Mesodermal cell (in vitro differentiated cells): ENCODE measurements around the gene RAB25.
A peak's percentile ranks its signal among the peaks of the same experiment; 100 is the strongest.
"Not testable (repeated sequence)": the region's sequence is repeated elsewhere in the genome, so short reads cannot be mapped to it uniquely, and the experiment has no call there.

Experiments used
- H3K27ac ChIP-seq: 2 replicates; pipeline ENCODE4 v1.7.0; 2013; ENCODE audit warnings: mild to moderate bottlenecking, low read depth, low read length, moderate library complexity; ENCODE audit not compliant: severe bottlenecking
- H3K36me3 ChIP-seq: 2 replicates; pipeline ENCODE4 v1.7.1; 2013; ENCODE audit warnings: mild to moderate bottlenecking, low read length, moderate library complexity; ENCODE audit not compliant: control insufficient read depth, insufficient read depth
- H3K4me1 ChIP-seq: one replicate; pipeline ENCODE4 v1.7.1; 2013; ENCODE audit warnings: mild to moderate bottlenecking, low read length; ENCODE audit not compliant: insufficient read depth, control insufficient read depth, poor library complexity, severe bottlenecking
- H3K4me3 ChIP-seq: 2 replicates; pipeline ENCODE4 v1.7.0; 2013; ENCODE audit warnings: low read length, control low read depth, mild to moderate bottlenecking; ENCODE audit not compliant: insufficient read depth, poor library complexity, severe bottlenecking; ENCODE audit errors: extremely low read depth
- H3K9me3 ChIP-seq: 2 replicates; pipeline ENCODE4 v1.7.1; 2013; ENCODE audit warnings: mild to moderate bottlenecking, low read length, moderate library complexity; ENCODE audit not compliant: control insufficient read depth
- WGBS, 2 experiments: methylation state at CpG; one replicate each; pipeline ENCODE4 v1.1.5; 2013; ENCODE audit warnings: missing lambda C conversion rate in 2 of 2; ENCODE audit not compliant: insufficient coverage in 2 of 2; 5-methylcytosine and 5-hydroxymethylcytosine counted together

Gene RAB25

DNA sequence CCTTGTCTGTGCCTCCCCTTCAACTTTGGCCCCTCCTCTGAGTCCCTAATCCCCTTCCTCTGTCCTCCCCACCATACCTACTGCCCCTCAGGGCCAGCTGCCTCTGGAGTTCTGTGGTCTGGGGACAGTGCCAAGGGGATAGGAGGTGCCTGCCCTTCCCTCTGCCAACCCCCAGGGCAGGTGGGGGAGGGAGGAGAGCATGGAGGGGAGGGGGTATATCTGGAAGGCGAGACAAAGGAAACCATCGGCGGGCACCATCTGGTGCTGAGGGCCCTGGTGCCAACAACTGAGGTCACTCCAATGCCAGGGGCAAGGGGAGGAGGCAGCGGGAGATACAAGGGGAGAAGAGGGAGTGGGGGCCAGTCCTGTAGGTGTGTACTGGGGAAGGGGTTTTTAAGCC, 9.6 kb downstream of the RAB25 start:
- peaks cover 18% of the 10 kb centered on the region for H3K4me1 ChIP-seq
- H3K9me3 ChIP-seq: no peaks in the 10 kb centered on the region
- H3K27ac ChIP-seq: peak overlapping the region; percentile 1
- WGBS, 2 experiments: 89 to 100% methylated on average over 1 to 4 of the region's 4 CpGs
- H3K36me3 ChIP-seq: peaks cover 27% of the 10 kb centered on the region
- no peak overlapping the region for H3K4me3 ChIP-seq

DNA sequence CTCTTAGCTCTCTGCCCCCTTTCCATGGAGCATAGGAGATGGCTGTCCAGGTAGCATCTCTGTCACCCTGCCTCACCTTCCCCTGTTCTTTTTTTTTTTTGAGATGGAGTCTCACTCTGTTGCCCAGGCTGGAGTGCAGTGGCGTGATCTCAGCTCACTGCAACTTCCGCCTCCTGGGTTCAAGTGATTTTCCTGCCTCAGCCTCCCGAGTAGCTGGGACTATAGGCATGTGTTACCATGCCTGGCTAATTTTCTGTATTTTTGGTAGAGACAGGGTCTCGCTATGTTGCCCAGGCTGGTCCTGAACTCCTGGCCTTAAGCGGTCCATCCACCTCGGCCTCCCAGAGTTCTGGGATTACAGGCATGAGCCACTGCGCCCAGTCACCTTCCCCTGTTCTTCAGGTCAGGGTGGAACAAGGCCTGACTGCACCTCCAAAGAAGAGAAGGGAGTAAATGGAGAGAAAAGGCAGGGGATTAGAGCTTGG, 10.4 kb downstream of the RAB25 start:
- not testable (repeated sequence) for H3K9me3 ChIP-seq, H3K27ac ChIP-seq, H3K4me3 ChIP-seq
- WGBS, 2 experiments: 95 to 100% methylated on average over 4 to 7 of the region's 7 CpGs
- Histone ChIP-seq H3K4me1 (peaks cover 26% of the 10 kb centered on the region), H3K36me3 (peaks cover 35% of the 10 kb centered on the region)

- Histone ChIP-seq H3K27ac (no peak overlapping the region), H3K4me1 (peaks cover 35% of the 10 kb centered on the region), H3K4me3 (no peak overlapping the region), H3K9me3 (no peaks in the 10 kb centered on the region), H3K36me3 (peaks cover 44% of the 10 kb centered on the region)
- 82 to 94% methylated on average over 2 to 3 of the region's 6 CpGs for WGBS, 2 experiments
These were observed 11.3 kb downstream of the RAB25 start for GRCh38 chr1:156072251-156072650.

DNA sequence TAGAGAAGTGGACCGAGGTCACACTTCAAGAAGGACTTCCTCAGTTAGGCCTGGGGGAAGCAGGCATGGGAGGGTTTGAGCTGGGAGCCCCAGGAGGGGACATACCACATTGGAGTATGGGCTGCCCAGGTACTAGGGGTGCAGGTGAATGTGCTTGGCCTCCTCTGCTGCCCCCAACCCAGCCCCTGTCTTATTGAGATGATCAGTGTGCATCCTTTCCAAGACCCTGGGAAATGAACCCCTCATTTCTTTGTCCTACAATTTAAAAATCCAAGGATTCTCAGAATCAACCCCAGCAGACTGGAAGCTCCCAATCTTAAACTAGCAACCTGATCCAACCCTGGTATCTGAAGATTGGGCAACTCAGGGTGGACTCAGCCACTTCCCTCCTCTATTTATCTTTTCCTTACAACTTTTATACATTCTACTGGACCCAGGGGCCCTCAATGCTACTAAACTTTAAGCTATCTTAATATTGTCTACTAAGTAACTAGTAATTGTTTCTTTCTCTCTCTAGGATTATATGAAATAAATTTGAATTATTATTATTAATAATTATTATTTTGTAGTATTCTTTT, 12.2 kb downstream of the RAB25 start:
- Histone ChIP-seq H3K27ac (peak overlapping the region; percentile 36), H3K9me3 (no peaks in the 10 kb centered on the region), H3K4me3 (no peak overlapping the region), H3K36me3 (peaks cover 53% of the 10 kb centered on the region), H3K4me1 (peaks cover 39% of the 10 kb centered on the region)
- 0% methylated on average over 1 of the region's 1 CpG for WGBS, 2 experiments

GRCh38 chr1:156073740-156074139, 12.8 kb downstream of the RAB25 start:
- H3K4me1 ChIP-seq: peaks cover 44% of the 10 kb centered on the region

GRCh38 chr1:156074661-156075060, 13.7 kb downstream of the RAB25 start:
- no peaks in the 10 kb centered on the region for H3K9me3 ChIP-seq
- H3K4me3 ChIP-seq: no peak overlapping the region
- H3K4me1 ChIP-seq: peaks cover 46% of the 10 kb centered on the region
- H3K36me3 ChIP-seq: peaks cover 64% of the 10 kb centered on the region
- peak overlapping the region; percentile 10 for H3K27ac ChIP-seq
- 70 to 100% methylated on average over 2 of the region's 8 CpGs for WGBS, 2 experiments

More at GRCh38 chr1:156073740-156074139, 12.8 kb downstream of the RAB25 start:
- Histone ChIP-seq H3K36me3 (peaks cover 57% of the 10 kb centered on the region), H3K9me3 (no peaks in the 10 kb centered on the region), H3K27ac (no peak overlapping the region), H3K4me3 (no peak overlapping the region)
- 0% methylated on average over 1 of the region's 5 CpGs; no CpG with 5 or more reads in 1 of the 2 experiments for WGBS, 2 experiments

DNA sequence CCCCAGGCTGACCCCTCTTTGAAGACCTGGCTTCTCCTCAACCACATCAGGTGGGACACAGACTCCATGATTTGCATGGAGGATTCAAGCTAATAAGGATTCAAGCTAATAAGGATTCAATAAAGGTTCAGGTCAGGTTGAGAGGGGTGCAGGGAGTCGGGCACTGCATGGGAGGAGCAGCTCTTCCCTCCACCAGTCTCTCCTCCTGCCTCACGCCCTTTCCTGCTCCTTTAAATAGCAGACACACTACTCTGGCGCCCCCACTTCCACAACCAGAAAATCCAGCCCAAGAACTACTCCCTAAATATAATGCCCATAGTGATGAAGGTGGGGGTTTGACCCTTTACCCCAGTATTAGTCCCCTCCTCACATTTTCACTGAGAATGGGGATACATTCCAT, 14.2 kb downstream of the RAB25 start:
- Histone ChIP-seq H3K36me3 (peaks cover 69% of the 10 kb centered on the region), H3K9me3 (no peaks in the 10 kb centered on the region), H3K4me1 (peaks cover 46% of the 10 kb centered on the region), H3K4me3 (no peak overlapping the region), H3K27ac (peak overlapping the region; percentile 29)
- WGBS, 2 experiments: 43 to 44% methylated on average over 1 of the region's 3 CpGs

- H3K9me3 ChIP-seq: no peaks in the 10 kb centered on the region
- H3K36me3 ChIP-seq: peaks cover 70% of the 10 kb centered on the region
- no peak overlapping the region for H3K4me3 ChIP-seq
- peaks cover 46% of the 10 kb centered on the region for H3K4me1 ChIP-seq
- peak overlapping the region; percentile 41 for H3K27ac ChIP-seq
- WGBS, 2 experiments: 58% methylated on average over 2 of the region's 4 CpGs; no CpG with 5 or more reads in 1 of the 2 experiments
These were observed 14.8 kb downstream of the RAB25 start for GRCh38 chr1:156075775-156076204.

DNA sequence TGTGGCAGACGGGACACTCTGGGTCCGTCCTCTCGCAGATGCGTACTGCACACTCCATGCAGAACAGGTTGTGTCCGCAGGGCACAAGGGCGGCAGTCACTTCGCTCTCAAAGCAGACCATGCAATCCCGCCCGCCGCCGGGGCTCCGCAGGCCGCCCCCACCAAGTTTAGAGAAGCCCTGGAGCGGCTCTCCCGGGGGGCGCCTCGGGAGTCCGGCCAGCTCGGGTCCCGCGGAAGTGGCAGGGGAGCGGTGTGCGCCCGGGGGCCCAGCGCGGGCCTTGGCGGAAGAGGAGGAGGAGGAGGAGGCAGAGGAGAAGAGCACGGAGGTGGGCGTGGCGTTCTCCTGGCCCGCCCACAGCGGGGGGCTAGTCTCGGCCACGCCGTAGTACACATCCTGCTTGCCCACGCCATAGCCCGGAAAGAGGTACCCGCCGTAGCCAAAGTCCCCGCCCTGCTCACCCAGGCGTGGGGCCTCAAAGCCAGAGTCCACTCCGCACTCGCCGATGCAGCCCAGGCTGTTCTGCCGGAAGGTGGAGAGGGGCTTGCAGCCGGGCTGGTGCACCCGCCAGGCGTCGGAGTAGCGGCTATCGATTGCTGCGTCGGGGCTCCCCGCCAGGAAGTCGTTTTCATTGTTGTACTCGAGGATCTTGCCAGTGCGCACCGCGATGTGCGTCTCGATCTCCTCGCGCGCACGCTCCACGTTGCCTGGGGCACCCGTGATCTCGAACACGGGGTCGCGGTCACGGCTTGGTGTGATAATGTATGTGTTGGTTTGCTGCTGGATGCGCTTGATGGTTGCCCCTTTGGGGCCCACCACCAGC, 15.9 kb downstream of the RAB25 start:
- H3K4me1 ChIP-seq: peaks cover 46% of the 10 kb centered on the region
- WGBS, 2 experiments: 50 to 52% methylated on average over 63 to 73 of the region's 73 CpGs
- peak overlapping the region; percentile 8 for H3K4me3 ChIP-seq
- H3K36me3 ChIP-seq: peaks cover 70% of the 10 kb centered on the region
- peak overlapping the region; percentile 41 for H3K27ac ChIP-seq
- no peaks in the 10 kb centered on the region for H3K9me3 ChIP-seq

DNA sequence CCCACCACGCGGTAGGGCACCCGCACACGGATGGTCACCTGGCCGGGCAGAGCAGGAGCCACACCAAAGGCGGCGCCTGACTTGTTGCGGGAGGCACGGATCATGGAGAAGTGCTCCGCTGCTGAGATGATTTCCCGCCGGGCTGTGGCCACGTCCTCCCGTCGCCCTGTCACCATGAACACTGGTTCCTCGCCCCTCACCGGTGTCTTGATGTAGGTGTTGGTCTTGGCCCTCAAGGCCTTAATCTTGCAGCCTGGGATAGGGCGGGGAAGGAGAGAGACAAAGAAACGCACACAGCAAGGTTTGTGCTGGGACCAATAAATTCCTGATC, 16.4 kb downstream of the RAB25 start:
- peak overlapping the region; percentile 41 for H3K27ac ChIP-seq
- 83 to 91% methylated on average over 12 to 18 of the region's 19 CpGs for WGBS, 2 experiments
- H3K4me3 ChIP-seq: no peak overlapping the region
- H3K9me3 ChIP-seq: no peaks in the 10 kb centered on the region
- peaks cover 68% of the 10 kb centered on the region for H3K36me3 ChIP-seq
- H3K4me1 ChIP-seq: peaks cover 46% of the 10 kb centered on the region

DNA sequence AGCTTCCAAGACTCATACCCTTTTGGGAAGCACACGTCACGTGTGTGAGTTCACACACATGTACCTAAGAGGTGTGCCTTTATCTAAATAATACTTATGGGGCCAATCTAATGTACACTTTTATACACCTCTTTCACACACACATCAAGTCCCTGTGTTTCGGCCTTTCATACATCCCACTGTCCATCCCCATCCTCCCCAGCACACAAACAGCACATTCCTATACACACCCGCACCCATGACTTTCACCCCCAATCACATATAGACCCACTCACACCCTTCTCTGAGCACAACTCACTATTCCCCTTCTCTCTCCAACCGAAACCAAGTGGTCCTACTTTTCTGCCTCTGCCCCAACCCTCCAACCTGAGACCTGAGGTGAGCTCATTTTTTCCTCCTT, 17.8 kb downstream of the RAB25 start:
- WGBS, 2 experiments: 76 to 93% methylated on average over 4 of the region's 5 CpGs
- H3K27ac ChIP-seq: no peak overlapping the region
- peaks cover 45% of the 10 kb centered on the region for H3K4me1 ChIP-seq
- H3K36me3 ChIP-seq: peaks cover 56% of the 10 kb centered on the region
- no peaks in the 10 kb centered on the region for H3K9me3 ChIP-seq
- H3K4me3 ChIP-seq: peak overlapping the region; percentile 17
